ENCODE results near the gene SCD.
A peak's percentile ranks its signal among the peaks of the same experiment; 100 is the strongest.

SCD gene

DNA sequence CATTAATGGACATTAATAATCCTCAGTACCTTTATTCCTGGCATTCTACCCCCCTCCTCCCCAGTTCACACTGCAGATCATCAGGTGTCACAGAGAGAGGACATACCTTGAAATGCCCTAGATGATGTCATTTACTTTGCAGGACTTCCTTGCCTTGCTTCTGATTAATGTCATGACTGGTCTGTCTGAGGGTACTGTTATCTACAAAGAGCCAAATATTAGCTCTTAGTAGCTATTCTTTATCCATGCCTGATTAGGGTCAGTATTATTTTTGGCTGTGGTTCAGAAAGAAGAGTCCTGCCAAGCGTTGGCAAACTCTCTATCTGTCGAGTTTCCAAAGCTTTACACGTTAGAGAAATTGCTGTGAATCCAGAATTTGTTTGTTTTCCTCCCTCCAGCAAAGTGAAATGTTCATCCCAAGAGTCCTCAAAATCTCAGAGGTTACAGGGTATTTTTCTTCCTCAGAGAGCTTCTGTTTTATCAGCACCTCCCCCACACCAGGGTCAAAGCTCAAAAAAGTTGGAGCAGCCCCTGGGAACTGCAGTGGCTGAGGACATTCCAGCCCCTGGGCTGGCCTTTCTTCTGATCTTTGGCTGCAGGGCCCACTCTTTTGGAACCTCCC is 12.6 kb downstream of the SCD start:
- Histone ChIP-seq H3K9ac (ENCODE audit: low read depth in 1 of 2, low read length in 2 of 2) (no peak overlapping the region), H3K4me1 (ENCODE audit: control insufficient read depth in 1 of 2, insufficient read depth in 2 of 2, low read length in 2 of 2) (peaks cover 22 to 31% of the 10 kb centered on the region in 2 donors), H3K27ac (ENCODE audit: low read depth, low read length) (no peak overlapping the region)

DNA sequence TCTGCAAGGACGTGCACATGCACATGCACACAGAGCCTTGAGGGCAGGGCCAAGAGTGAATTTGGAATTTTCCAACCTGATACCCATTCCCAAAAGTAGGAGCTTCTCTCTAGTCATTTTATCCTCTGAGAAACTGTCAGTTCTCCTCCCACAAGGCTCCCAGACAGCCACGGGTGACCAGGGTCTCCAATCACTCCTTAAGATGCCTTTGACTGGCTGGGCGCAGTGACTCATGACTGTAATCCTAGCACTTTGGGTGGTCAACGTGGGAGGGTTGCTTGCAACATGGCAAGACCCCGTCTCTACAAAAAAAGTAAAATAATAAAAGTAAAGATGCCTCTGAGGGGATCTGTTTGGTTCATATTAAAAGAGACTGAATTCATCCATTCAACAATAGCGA is 13.2 kb downstream of the SCD start:
- no peaks in the 10 kb centered on the region for H3K9me3 ChIP-seq (ENCODE audit: control insufficient read depth in 1 of 2, low read length in 2 of 2)
- H3K4me3 ChIP-seq (ENCODE audit: low read depth in 1 of 2, low read length in 2 of 2) = no peak overlapping the region
- no peak overlapping the region for H3K27ac ChIP-seq (ENCODE audit: low read depth, low read length)
- peaks cover 26 to 34% of the 10 kb centered on the region in 2 donors for H3K4me1 ChIP-seq (ENCODE audit: control insufficient read depth in 1 of 2, insufficient read depth in 2 of 2, low read length in 2 of 2)
- no peak overlapping the region for H3K9ac ChIP-seq (ENCODE audit: low read depth in 1 of 2, low read length in 2 of 2)
- H3K36me3 ChIP-seq (ENCODE audit: control insufficient read depth in 1 of 2, insufficient read depth in 2 of 2, low read length in 2 of 2) = peaks cover 0 to 32% of the 10 kb centered on the region in 2 donors
- no peaks in the 10 kb centered on the region for H3K27me3 ChIP-seq (ENCODE audit: control insufficient read depth in 1 of 2, insufficient read depth in 2 of 2, low read length in 2 of 2)

More for the DNA sequence above, 12.6 kb downstream of the SCD start:
- Histone ChIP-seq H3K9me3 (ENCODE audit: control insufficient read depth in 1 of 2, low read length in 2 of 2) (no peaks in the 10 kb centered on the region), H3K4me3 (ENCODE audit: low read depth in 1 of 2, low read length in 2 of 2) (peak overlapping the region in 1 of 2 donors; percentile 30), H3K36me3 (ENCODE audit: control insufficient read depth in 1 of 2, insufficient read depth in 2 of 2, low read length in 2 of 2) (peaks cover 0 to 38% of the 10 kb centered on the region in 2 donors), H3K27me3 (ENCODE audit: control insufficient read depth in 1 of 2, insufficient read depth in 2 of 2, low read length in 2 of 2) (no peaks in the 10 kb centered on the region)

DNA sequence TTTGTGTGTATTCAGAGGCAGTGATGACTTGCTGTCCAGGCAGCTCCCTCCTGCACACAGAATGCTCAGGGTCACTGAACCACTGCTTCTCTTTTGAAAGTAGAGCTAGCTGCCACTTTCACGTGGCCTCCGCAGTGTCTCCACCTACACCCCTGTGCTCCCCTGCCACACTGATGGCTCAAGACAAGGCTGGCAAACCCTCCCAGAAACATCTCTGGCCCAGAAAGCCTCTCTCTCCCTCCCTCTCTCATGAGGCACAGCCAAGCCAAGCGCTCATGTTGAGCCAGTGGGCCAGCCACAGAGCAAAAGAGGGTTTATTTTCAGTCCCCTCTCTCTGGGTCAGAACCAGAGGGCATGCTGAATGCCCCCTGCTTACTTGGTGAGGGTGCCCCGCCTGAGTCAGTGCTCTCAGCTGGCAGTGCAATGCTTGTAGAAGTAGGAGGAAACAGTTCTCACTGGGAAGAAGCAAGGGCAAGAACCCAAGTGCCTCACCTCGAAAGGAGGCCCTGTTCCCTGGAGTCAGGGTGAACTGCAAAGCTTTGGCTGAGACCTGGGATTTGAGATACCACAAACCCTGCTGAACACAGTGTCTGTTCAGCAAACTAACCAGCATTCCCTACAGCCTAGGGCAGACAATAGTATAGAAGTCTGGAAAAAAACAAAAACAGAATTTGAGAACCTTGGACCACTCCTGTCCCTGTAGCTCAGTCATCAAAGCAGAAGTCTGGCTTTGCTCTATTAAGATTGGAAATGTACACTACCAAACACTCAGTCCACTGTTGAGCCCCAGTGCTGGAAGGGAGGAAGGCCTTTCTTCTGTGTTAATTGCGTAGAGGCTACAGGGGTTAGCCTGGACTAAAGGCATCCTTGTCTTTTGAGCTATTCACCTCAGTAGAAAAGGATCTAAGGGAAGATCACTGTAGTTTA is 15.8 kb downstream of the SCD start:
- Histone ChIP-seq H3K27me3 (ENCODE audit: control insufficient read depth in 1 of 2, insufficient read depth in 2 of 2, low read length in 2 of 2) (no peaks in the 10 kb centered on the region), H3K36me3 (ENCODE audit: control insufficient read depth in 1 of 2, insufficient read depth in 2 of 2, low read length in 2 of 2) (peaks cover 0 to 11% of the 10 kb centered on the region in 2 donors), H3K9me3 (ENCODE audit: control insufficient read depth in 1 of 2, low read length in 2 of 2) (no peaks in the 10 kb centered on the region), H3K27ac (ENCODE audit: low read depth, low read length) (no peak overlapping the region), H3K9ac (ENCODE audit: low read depth in 1 of 2, low read length in 2 of 2) (no peak overlapping the region), H3K4me1 (ENCODE audit: control insufficient read depth in 1 of 2, insufficient read depth in 2 of 2, low read length in 2 of 2) (peaks cover 39 to 46% of the 10 kb centered on the region in 2 donors), H3K4me3 (ENCODE audit: low read depth in 1 of 2, low read length in 2 of 2) (no peak overlapping the region)

DNA sequence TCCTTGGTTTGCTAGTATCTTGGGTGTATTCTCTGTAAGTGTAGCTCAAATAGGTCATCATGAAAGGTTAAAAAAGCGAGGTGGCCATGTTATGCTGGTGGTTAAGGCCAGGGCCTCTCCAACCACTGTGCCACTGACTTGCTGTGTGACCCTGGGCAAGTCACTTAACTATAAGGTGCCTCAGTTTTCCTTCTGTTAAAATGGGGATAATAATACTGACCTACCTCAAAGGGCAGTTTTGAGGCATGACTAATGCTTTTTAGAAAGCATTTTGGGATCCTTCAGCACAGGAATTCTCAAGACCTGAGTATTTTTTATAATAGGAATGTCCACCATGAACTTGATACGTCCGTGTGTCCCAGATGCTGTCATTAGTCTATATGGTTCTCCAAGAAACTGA is 17.1 kb downstream of the SCD start:
- peaks cover 36 to 42% of the 10 kb centered on the region in 2 donors for H3K4me1 ChIP-seq (ENCODE audit: control insufficient read depth in 1 of 2, insufficient read depth in 2 of 2, low read length in 2 of 2)
- peaks cover 0 to 11% of the 10 kb centered on the region in 2 donors for H3K36me3 ChIP-seq (ENCODE audit: control insufficient read depth in 1 of 2, insufficient read depth in 2 of 2, low read length in 2 of 2)
- no peak overlapping the region for H3K27ac ChIP-seq (ENCODE audit: low read depth, low read length)
- H3K9me3 ChIP-seq (ENCODE audit: control insufficient read depth in 1 of 2, low read length in 2 of 2) = no peaks in the 10 kb centered on the region
- H3K9ac ChIP-seq (ENCODE audit: low read depth in 1 of 2, low read length in 2 of 2) = no peak overlapping the region
- no peak overlapping the region for H3K4me3 ChIP-seq (ENCODE audit: low read depth in 1 of 2, low read length in 2 of 2)
- H3K27me3 ChIP-seq (ENCODE audit: control insufficient read depth in 1 of 2, insufficient read depth in 2 of 2, low read length in 2 of 2) = no peaks in the 10 kb centered on the region

DNA sequence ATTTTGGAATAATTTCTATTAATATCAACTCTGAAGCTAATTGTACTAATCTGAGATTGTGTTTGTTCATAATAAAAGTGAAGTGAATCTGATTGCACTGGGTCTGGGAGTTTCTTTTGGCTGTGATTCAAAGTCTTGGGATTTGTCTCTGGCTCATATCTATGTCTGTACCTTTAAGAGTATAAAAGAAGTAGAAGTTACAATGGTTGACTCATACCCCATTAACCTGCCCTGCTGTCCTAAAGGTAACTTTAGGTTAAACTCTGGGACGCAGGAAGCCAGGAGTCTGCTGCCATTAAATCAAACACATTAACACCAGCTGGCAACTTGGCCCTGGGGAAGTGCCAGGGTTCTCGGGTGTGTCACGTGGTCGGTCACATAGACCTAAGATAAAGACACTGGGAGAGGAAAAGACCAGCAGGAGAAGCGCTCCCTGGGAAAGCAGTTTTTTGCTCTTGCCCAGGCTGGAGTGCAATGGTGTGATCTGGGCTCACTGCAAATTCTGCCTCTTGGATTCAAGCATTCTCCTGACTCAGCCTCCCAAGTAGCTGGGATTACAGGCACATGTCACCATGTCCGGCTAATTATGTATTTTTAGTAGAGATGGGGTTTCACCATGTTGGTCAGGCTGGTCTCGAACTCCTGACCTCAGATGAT is 17.8 kb downstream of the SCD start:
- Histone ChIP-seq H3K36me3 (ENCODE audit: control insufficient read depth in 1 of 2, insufficient read depth in 2 of 2, low read length in 2 of 2) (peaks cover 0 to 11% of the 10 kb centered on the region in 2 donors), H3K9ac (ENCODE audit: low read depth in 1 of 2, low read length in 2 of 2) (no peak overlapping the region), H3K27me3 (ENCODE audit: control insufficient read depth in 1 of 2, insufficient read depth in 2 of 2, low read length in 2 of 2) (no peaks in the 10 kb centered on the region), H3K27ac (ENCODE audit: low read depth, low read length) (no peak overlapping the region), H3K4me3 (ENCODE audit: low read depth in 1 of 2, low read length in 2 of 2) (no peak overlapping the region), H3K4me1 (ENCODE audit: control insufficient read depth in 1 of 2, insufficient read depth in 2 of 2, low read length in 2 of 2) (peaks cover 29 to 36% of the 10 kb centered on the region in 2 donors), H3K9me3 (ENCODE audit: control insufficient read depth in 1 of 2, low read length in 2 of 2) (no peaks in the 10 kb centered on the region)

DNA sequence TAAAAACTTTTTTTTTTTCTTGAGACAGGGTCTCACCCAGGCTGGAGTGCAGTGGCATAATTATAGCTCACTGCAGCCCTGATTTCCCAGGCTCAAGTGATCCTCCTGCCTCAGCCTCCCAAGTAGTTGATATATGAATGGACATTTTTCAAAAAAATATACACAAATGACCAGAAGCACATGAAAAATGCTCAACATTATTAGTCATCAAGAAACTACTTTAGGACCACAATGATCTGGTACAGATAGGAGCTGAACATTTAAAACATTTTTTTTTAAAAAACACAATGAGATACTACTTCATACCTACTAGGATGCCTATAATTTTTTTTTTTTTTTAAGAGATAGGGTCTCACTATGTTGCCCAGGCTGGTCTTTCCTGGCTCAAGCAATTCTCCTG is 21.7 kb downstream of the SCD start:
- no peaks in the 10 kb centered on the region for H3K27me3 ChIP-seq (ENCODE audit: control insufficient read depth in 1 of 2, insufficient read depth in 2 of 2, low read length in 2 of 2)
- no peak overlapping the region for H3K27ac ChIP-seq (ENCODE audit: low read depth, low read length)
- H3K9me3 ChIP-seq (ENCODE audit: control insufficient read depth in 1 of 2, low read length in 2 of 2) = no peaks in the 10 kb centered on the region
- no peaks in the 10 kb centered on the region for H3K36me3 ChIP-seq (ENCODE audit: control insufficient read depth in 1 of 2, insufficient read depth in 2 of 2, low read length in 2 of 2)
- no peak overlapping the region for H3K4me3 ChIP-seq (ENCODE audit: low read depth in 1 of 2, low read length in 2 of 2)
- H3K9ac ChIP-seq (ENCODE audit: low read depth in 1 of 2, low read length in 2 of 2) = no peak overlapping the region
- peaks cover 47 to 52% of the 10 kb centered on the region in 2 donors for H3K4me1 ChIP-seq (ENCODE audit: control insufficient read depth in 1 of 2, insufficient read depth in 2 of 2, low read length in 2 of 2)

DNA sequence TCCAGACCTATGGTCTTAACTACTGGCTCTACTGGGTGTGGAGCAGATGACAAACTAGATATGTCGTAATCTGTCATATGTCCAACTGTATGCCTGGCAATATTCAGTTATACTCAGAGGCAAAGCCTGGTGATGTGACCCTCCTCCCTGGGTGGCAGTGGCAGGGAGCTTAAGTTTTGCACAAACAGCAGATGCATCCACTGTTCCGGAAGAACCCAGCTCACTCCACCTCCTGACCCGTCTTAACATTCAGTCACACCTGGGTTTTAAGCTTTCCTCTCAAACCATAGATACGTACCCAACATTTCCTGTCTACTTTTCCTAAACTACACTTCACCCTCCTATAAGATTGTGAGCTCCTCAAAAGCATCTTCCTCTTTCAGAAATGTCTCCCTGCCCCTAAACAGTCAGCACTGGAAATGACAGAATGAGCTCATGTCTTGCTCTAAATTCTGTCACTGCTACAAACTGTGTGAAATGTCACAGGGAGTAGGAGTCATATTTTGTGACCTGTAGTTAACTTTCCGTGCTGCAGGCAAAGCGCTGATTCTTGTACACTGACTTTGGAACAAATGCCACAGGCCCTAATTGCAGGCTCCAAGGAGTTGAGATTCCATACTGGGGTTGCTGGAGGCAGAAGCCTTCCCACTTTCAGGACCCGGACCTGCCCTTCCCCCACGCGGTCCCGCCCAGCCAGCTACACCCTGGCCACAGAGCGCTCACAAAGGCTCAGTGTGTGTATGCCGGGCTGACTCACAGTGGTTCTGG is 23.9 kb downstream of the SCD start:
- Histone ChIP-seq H3K27ac (ENCODE audit: low read depth, low read length) (peak overlapping the region; percentile 88), H3K27me3 (ENCODE audit: control insufficient read depth in 1 of 2, insufficient read depth in 2 of 2, low read length in 2 of 2) (no peaks in the 10 kb centered on the region), H3K4me3 (ENCODE audit: low read depth in 1 of 2, low read length in 2 of 2) (peak overlapping the region; percentile 42 to 47), H3K9me3 (ENCODE audit: control insufficient read depth in 1 of 2, low read length in 2 of 2) (no peaks in the 10 kb centered on the region), H3K4me1 (ENCODE audit: control insufficient read depth in 1 of 2, insufficient read depth in 2 of 2, low read length in 2 of 2) (peaks cover 48 to 54% of the 10 kb centered on the region in 2 donors), H3K9ac (ENCODE audit: low read depth in 1 of 2, low read length in 2 of 2) (peak overlapping the region; percentile 63 to 69), H3K36me3 (ENCODE audit: control insufficient read depth in 1 of 2, insufficient read depth in 2 of 2, low read length in 2 of 2) (no peaks in the 10 kb centered on the region)

DNA sequence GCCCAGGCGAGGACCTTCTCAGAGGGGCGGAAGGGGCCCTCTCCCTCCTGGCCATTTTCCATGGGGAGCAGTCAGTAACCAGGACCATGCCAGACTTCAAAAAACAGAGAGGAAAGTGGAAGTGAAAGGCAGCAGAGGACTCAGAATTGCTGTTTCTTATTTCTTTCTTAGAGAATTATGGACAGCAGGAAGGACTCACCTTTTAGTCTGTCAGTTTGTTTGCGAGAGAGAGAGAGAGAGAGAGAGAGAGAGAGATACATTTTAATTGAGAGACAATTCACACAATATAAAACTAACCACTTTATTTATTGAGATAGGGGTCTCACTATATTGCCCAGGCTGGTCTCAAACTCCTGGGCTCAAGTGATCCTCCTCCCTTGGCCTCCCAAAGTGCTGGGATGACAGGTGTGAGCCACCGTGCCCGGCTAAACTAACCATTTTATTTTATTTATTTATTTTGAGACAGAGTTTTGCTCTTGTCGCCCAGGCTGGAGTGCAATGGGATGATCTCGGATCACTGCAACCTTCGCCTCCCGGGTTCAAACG is 24.5 kb downstream of the SCD start:
- Histone ChIP-seq H3K4me3 (ENCODE audit: low read depth in 1 of 2, low read length in 2 of 2) (peak overlapping the region; percentile 42 to 47), H3K9ac (ENCODE audit: low read depth in 1 of 2, low read length in 2 of 2) (peak overlapping the region; percentile 63 to 69), H3K4me1 (ENCODE audit: control insufficient read depth in 1 of 2, insufficient read depth in 2 of 2, low read length in 2 of 2) (peaks cover 46 to 54% of the 10 kb centered on the region in 2 donors), H3K27ac (ENCODE audit: low read depth, low read length) (peak overlapping the region; percentile 88), H3K27me3 (ENCODE audit: control insufficient read depth in 1 of 2, insufficient read depth in 2 of 2, low read length in 2 of 2) (no peaks in the 10 kb centered on the region), H3K36me3 (ENCODE audit: control insufficient read depth in 1 of 2, insufficient read depth in 2 of 2, low read length in 2 of 2) (no peaks in the 10 kb centered on the region), H3K9me3 (ENCODE audit: control insufficient read depth in 1 of 2, low read length in 2 of 2) (no peaks in the 10 kb centered on the region)

DNA sequence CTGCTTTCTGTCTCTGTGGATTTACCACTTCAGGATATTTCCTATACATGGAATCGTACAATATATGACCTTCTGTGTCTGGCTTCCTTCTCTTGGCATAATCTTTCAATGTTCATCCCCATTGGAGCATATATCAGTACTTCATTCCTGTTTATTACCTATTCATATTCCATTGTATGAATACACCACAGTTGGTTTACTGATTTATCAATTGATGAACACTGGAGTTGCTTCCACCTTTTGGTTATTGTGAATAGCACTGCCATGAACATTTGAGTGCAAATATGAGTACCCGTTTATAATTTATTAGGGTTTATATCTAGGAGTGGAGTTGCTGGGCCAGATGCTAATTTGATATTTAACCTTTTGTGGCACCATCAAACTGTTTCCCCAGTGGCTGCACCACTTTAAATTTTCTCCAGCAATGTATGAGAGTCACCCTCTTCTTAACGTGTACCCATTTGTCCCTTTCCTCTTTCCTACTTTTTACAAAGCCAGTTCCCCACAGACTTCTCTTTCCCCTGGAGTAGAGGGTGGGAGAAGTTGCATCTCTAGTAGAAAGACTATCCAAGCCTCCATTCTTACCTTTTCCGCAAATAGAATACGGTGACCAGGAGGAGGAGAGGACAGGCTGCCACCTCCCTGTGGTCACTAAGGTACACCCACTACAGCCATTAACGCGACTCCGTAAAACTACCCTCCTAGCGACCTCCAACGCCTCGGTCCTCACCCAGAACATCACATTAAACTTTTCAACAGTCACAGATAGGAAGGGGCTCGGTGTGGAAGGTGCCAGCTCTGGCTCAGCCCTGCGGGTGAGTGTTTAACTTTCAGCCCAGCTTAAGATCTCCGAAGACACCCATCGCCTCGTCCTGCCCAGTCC is 25.6 kb downstream of the SCD start:
- H3K36me3 ChIP-seq (ENCODE audit: control insufficient read depth in 1 of 2, insufficient read depth in 2 of 2, low read length in 2 of 2) = no peaks in the 10 kb centered on the region
- H3K9ac ChIP-seq (ENCODE audit: low read depth in 1 of 2, low read length in 2 of 2) = peak overlapping the region; percentile 60 to 91
- H3K9me3 ChIP-seq (ENCODE audit: control insufficient read depth in 1 of 2, low read length in 2 of 2) = no peaks in the 10 kb centered on the region
- H3K27me3 ChIP-seq (ENCODE audit: control insufficient read depth in 1 of 2, insufficient read depth in 2 of 2, low read length in 2 of 2) = no peaks in the 10 kb centered on the region
- peak overlapping the region; percentile 80 for H3K27ac ChIP-seq (ENCODE audit: low read depth, low read length)
- peak overlapping the region; percentile 78 to 89 for H3K4me3 ChIP-seq (ENCODE audit: low read depth in 1 of 2, low read length in 2 of 2)
- H3K4me1 ChIP-seq (ENCODE audit: control insufficient read depth in 1 of 2, insufficient read depth in 2 of 2, low read length in 2 of 2) = peaks cover 38 to 47% of the 10 kb centered on the region in 2 donors
